HepG2 (cell line): ENCODE measurements around the gene ST6GALNAC4. TPM values are rescaled to one million over a fixed set of nuclear protein-coding genes. Genes with fewer than 3 reads are reported as not detected.
A peak's percentile ranks its signal among the peaks of the same experiment; 100 is the strongest.

ENCODE experiments used
- CAMTA2 ChIP-seq: sonication (generic); formaldehyde crosslinking; IDR thresholded peaks from 2 replicates; pipeline ENCODE4 v1.4.0; 2020; ENCODE audit warnings: mild to moderate bottlenecking, missing genetic modification reagents, borderline replicate concordance
- DNMT1 ChIP-seq: sonication (generic); formaldehyde crosslinking; IDR thresholded peaks from 2 replicates; pipeline ENCODE4 v1.5.1; 2020; ENCODE audit warnings: mild to moderate bottlenecking, missing genetic modification reagents
- HNRNPLL ChIP-seq: fragments of 200-400 bp; formaldehyde crosslinking; IDR thresholded peaks from 2 replicates; pipeline ENCODE4 v1.6.1; 2017; ENCODE audit warnings: mild to moderate bottlenecking, low read depth, low read length; ENCODE audit not compliant: poor library complexity, severe bottlenecking
- IRF1 ChIP-seq: sonication (generic); formaldehyde crosslinking; IDR thresholded peaks from 2 replicates; pipeline ENCODE4 v1.4.0; 2020; ENCODE audit warnings: low read depth, mild to moderate bottlenecking, missing genetic modification reagents
- MEF2D ChIP-seq: sonication (generic); formaldehyde crosslinking; IDR thresholded peaks from 2 replicates; pipeline ENCODE4 v1.5.1; 2020; ENCODE audit warnings: mild to moderate bottlenecking, missing genetic modification reagents
- MXI1 ChIP-seq: IDR thresholded peaks from 3 replicates; pipeline ENCODE4 v1.6.1; 2012; ENCODE audit warnings: low read depth, low read length, inconsistent platforms, borderline replicate concordance
- MYC ChIP-seq: sonication (generic); formaldehyde crosslinking; IDR thresholded peaks from 2 replicates; pipeline ENCODE4 v1.9.0; 2021; ENCODE audit warnings: missing genetic modification reagents, borderline replicate concordance
- NFE2L1 ChIP-seq: sonication (generic); formaldehyde crosslinking; IDR thresholded peaks from 2 replicates; pipeline ENCODE4 v1.4.0; 2020; ENCODE audit warnings: missing genetic modification reagents, mild to moderate bottlenecking, borderline replicate concordance
- PAWR ChIP-seq: sonication (generic); formaldehyde crosslinking; IDR thresholded peaks from 2 replicates; pipeline ENCODE4 v1.4.0; 2020; ENCODE audit warnings: missing genetic modification reagents, mild to moderate bottlenecking, borderline replicate concordance
- SRSF1 ChIP-seq: fragments of 200-400 bp; formaldehyde crosslinking; optimal IDR thresholded peaks from 2 replicates; pipeline ENCODE3; 2017; ENCODE audit warnings: mild to moderate bottlenecking, low read depth, low read length, moderate library complexity
- ZBTB40 ChIP-seq, 2 experiments: fragments of 450-650 bp in 1 of 2; sonication (generic) in 1 of 2; formaldehyde crosslinking in 1 of 2; IDR thresholded peaks; 2 replicates each; pipeline versions ENCODE4 v1.6.1 to v1.8.0; 2016 to 2022; ENCODE audit warnings: antibody characterized with exemption in 1 of 2, mild to moderate bottlenecking in 1 of 2, missing genetic modification reagents in 1 of 2
- ZKSCAN1 ChIP-seq: fragments of 150-350 bp; IDR thresholded peaks from 2 replicates; pipeline ENCODE4 v1.6.1; 2014; ENCODE audit warnings: low read length
- ZNF256 ChIP-seq: sonication (generic); formaldehyde crosslinking; conservative IDR thresholded peaks from 2 replicates; pipeline ENCODE4 v1.4.0; 2020; ENCODE audit warnings: missing genetic modification reagents
- ZNF451 ChIP-seq: sonication (generic); formaldehyde crosslinking; IDR thresholded peaks from 2 replicates; pipeline ENCODE4 v1.5.0; 2020; ENCODE audit warnings: mild to moderate bottlenecking, missing genetic modification reagents
- ZNF543 ChIP-seq: sonication (generic); formaldehyde crosslinking; IDR thresholded peaks from 2 replicates; pipeline ENCODE4 v1.4.0; 2020; ENCODE audit warnings: mild to moderate bottlenecking, missing genetic modification reagents
- ZNF652 ChIP-seq: IDR thresholded peaks from 2 replicates; pipeline ENCODE4 v1.6.1; 2016; ENCODE audit warnings: low read depth, borderline replicate concordance
- ZZZ3 ChIP-seq: sonication (generic); formaldehyde crosslinking; IDR thresholded peaks from 2 replicates; pipeline ENCODE4 v1.4.0; 2020; ENCODE audit warnings: missing genetic modification reagents, mild to moderate bottlenecking, borderline replicate concordance
- polyA plus RNA-seq, 8 experiments: library from polyadenylated mRNA; depleted of rRNA in 3 of 8; stranded (reverse) in 7 of 8; unstranded in 1 of 8; fragments of >200 nt; fragmentation: Illumina TruSeq in 4 of 8; extraction: Trizol in 4 of 8; gene quantifications; 2 replicates each; pipeline versions ENCODE4 v1.2.1 to v1.2.3, GENCODE V29; 2011 to 2016; ENCODE audit warnings: low read depth in 4 of 8, missing spikeins in 1 of 8, mixed read lengths in 1 of 8; ENCODE audit not compliant: insufficient read depth in 1 of 8
- total RNA-seq, 5 experiments: library from RNA; depleted of rRNA; stranded (reverse); fragments of >200 nt; fragmentation: Illumina TruSeq; extraction: Trizol; gene quantifications; 2 replicates each; pipeline ENCODE4 v1.2.3, GENCODE V29; 2016; ENCODE audit warnings: low read depth in 1 of 5

Gene ST6GALNAC4
- total and polyA plus RNA-seq, 2 of the 13 experiments (the other 11 are each of a cell fraction or from before 2014, with no cell fraction given), result 18.8 to 27.7 TPM

GRCh38 chr9:127950513-127951289 is 33.9 kb upstream of the ST6GALNAC4 start (continued):
- TF ChIP-seq ZBTB40 (IDR thresholded peaks at IDR 0.05), result no peak
- no peak; the same call in none of the 2 replicates for TF ChIP-seq ZBTB40 (CRISPR knock-in tag; IDR thresholded peaks at IDR 0.05)
- TF ChIP-seq MXI1, result peak; percentile 81; the same call in 1 of the 3 replicates
- peak; percentile 73 for TF ChIP-seq ZNF543 (CRISPR knock-in tag)
- TF ChIP-seq MEF2D (CRISPR knock-in tag), result peak; percentile 92
- no peak for TF ChIP-seq IRF1
- TF ChIP-seq HNRNPLL, result peak; percentile 59
- no peak; the same call in 1 of the 2 replicates for TF ChIP-seq CAMTA2 (CRISPR knock-in tag)
- no peak for TF ChIP-seq ZKSCAN1
- peak; percentile 60; the same call in 1 of the 2 replicates for TF ChIP-seq DNMT1 (CRISPR knock-in tag)
- peak; percentile 66; the same call in 1 of the 2 replicates for TF ChIP-seq ZNF451 (CRISPR knock-in tag)
- TF ChIP-seq ZZZ3 (CRISPR knock-in tag), result no peak; the same call in 1 of the 2 replicates
- TF ChIP-seq ZNF256 (CRISPR knock-in tag), result 0 out of 2 replicates have a peak, but pooled peaks have one; percentile 42
- peak; percentile 88; the same call in 1 of the 2 replicates for TF ChIP-seq MYC (CRISPR knock-in tag)
- TF ChIP-seq ZNF652 (CRISPR knock-in tag), result peak; percentile 45; the same call in 1 of the 2 replicates
- no peak for TF ChIP-seq PAWR (CRISPR knock-in tag)
- TF ChIP-seq SRSF1, result peak; percentile 100
- no peak for TF ChIP-seq NFE2L1 (CRISPR knock-in tag)
